MCF 10A (cell line): ENCODE measurements around the gene ALOXE3. TPM values are rescaled to one million over a fixed set of nuclear protein-coding genes. Genes with fewer than 3 reads are reported as not detected.
"Not testable (repeated sequence)": the region's sequence is repeated elsewhere in the genome, so short reads cannot be mapped to it uniquely, and the experiment has no call there.

Source experiments
- BruUV-seq: library from RNA; stranded (reverse); fragments of 400-500 nt; replicated peaks from 2 replicates; lab custom pipeline; 2021; lab: Mats Ljungman, UMichigan
- CTCF ChIA-PET: fragments of 300-600 bp; sonication (Branson Sonifier 250); formaldehyde crosslinking; extraction: SDS; loops from one replicate; lab custom pipeline; 2021; ENCODE audit warnings: antibody characterized with exemption, inconsistent platforms; lab: Yijun Ruan, JAX
- POLR2A ChIA-PET: fragments of 300-600, 350-650 bp; sonication (Branson Sonifier 250); formaldehyde crosslinking; extraction: SDS; loops from one replicate; lab custom pipeline; 2020; ENCODE audit warnings: antibody characterized with exemption, inconsistent platforms; lab: Yijun Ruan, JAX
- DNase-seq: peaks from one replicate; pipeline ENCODE4 v3.0.0-alpha.2; 2018; ENCODE audit not compliant: unreplicated experiment
- H3K27ac Mint-ChIP-seq: one replicate; pipeline ENCODE4 v1.8.0; 2022; ENCODE audit warnings: mild to moderate bottlenecking, low read depth, mixed read lengths; ENCODE audit not compliant: unreplicated experiment
- H3K27me3 Mint-ChIP-seq: one replicate; pipeline ENCODE4 v1.8.0; 2022; ENCODE audit warnings: mixed read lengths; ENCODE audit not compliant: insufficient read depth, unreplicated experiment
- H3K36me3 Mint-ChIP-seq: one replicate; pipeline ENCODE4 v1.8.0; 2022; ENCODE audit warnings: mild to moderate bottlenecking, moderate library complexity, mixed read lengths; ENCODE audit not compliant: insufficient read depth, unreplicated experiment
- H3K4me1 Mint-ChIP-seq: one replicate; pipeline ENCODE4 v1.8.0; 2022; ENCODE audit warnings: mixed read lengths; ENCODE audit not compliant: insufficient read depth, unreplicated experiment
- H3K4me3 Mint-ChIP-seq: one replicate; pipeline ENCODE4 v1.8.0; 2022; ENCODE audit warnings: mild to moderate bottlenecking, moderate library complexity, mixed read lengths; ENCODE audit not compliant: unreplicated experiment
- H3K9me3 Mint-ChIP-seq: one replicate; pipeline ENCODE4 v1.8.0; 2022; ENCODE audit warnings: mixed read lengths; ENCODE audit not compliant: unreplicated experiment
- intact Hi-C: fragments of 100-400 bp; cut with micrococcal nuclease; formaldehyde crosslinking; loops from 2 replicates; pipeline ENCODE4 v1.14.1; 2022
- total RNA-seq: library from RNA; stranded (reverse); gene quantifications from 2 replicates; pipeline ENCODE4 v1.2.3, GENCODE V29; 2022
- TF ChIP-seq, protein P1 (sequence below): fragments of 200-600 bp; IDR thresholded peaks from one replicate; pipeline ENCODE4 v1.8.0; 2022; ENCODE audit warnings: antibody characterized with exemption, mild to moderate bottlenecking; ENCODE audit not compliant: unreplicated experiment

Gene ALOXE3
- total RNA-seq, 1 experiment from 2014 or later: 13.1 TPM

GRCh38 chr17:8109661-8110455 is 8.5 kb downstream of the ALOXE3 start:
- no TSS peak for BruUV-seq
- no peak overlapping the region for H3K4me3 Mint-ChIP-seq
- POLR2A ChIA-PET: interaction anchor here (1.0 to 1.3 kb wide), 3 partner anchors 8 to 50 kb away, joined by 4 to 7 read pairs (median 4); no protein-coding TSS in a partner anchor
- peaks cover 22% of the 10 kb centered on the region for H3K4me1 Mint-ChIP-seq
- intact Hi-C loops: loop anchor here (1.0 kb wide), 2 partner anchors 16 to 30 kb away; no protein-coding TSS in a partner anchor
- no peaks in the 10 kb centered on the region for H3K27me3 Mint-ChIP-seq
- no peaks in the 10 kb centered on the region for H3K9me3 Mint-ChIP-seq
- CTCF ChIA-PET: interaction anchor here (0.5 to 14.2 kb wide), 18 partner anchors 9 to 647 kb away, joined by 3 to 233 read pairs (median 4); partner anchors contain the start of gene ALOX12B
- TF ChIP-seq, protein P1, sequence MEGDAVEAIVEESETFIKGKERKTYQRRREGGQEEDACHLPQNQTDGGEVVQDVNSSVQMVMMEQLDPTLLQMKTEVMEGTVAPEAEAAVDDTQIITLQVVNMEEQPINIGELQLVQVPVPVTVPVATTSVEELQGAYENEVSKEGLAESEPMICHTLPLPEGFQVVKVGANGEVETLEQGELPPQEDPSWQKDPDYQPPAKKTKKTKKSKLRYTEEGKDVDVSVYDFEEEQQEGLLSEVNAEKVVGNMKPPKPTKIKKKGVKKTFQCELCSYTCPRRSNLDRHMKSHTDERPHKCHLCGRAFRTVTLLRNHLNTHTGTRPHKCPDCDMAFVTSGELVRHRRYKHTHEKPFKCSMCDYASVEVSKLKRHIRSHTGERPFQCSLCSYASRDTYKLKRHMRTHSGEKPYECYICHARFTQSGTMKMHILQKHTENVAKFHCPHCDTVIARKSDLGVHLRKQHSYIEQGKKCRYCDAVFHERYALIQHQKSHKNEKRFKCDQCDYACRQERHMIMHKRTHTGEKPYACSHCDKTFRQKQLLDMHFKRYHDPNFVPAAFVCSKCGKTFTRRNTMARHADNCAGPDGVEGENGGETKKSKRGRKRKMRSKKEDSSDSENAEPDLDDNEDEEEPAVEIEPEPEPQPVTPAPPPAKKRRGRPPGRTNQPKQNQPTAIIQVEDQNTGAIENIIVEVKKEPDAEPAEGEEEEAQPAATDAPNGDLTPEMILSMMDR: peak; percentile 86
- no peaks in the 10 kb centered on the region for H3K36me3 Mint-ChIP-seq
- H3K27ac Mint-ChIP-seq: no peak overlapping the region
- peak; percentile 72 for DNase-seq

DNA sequence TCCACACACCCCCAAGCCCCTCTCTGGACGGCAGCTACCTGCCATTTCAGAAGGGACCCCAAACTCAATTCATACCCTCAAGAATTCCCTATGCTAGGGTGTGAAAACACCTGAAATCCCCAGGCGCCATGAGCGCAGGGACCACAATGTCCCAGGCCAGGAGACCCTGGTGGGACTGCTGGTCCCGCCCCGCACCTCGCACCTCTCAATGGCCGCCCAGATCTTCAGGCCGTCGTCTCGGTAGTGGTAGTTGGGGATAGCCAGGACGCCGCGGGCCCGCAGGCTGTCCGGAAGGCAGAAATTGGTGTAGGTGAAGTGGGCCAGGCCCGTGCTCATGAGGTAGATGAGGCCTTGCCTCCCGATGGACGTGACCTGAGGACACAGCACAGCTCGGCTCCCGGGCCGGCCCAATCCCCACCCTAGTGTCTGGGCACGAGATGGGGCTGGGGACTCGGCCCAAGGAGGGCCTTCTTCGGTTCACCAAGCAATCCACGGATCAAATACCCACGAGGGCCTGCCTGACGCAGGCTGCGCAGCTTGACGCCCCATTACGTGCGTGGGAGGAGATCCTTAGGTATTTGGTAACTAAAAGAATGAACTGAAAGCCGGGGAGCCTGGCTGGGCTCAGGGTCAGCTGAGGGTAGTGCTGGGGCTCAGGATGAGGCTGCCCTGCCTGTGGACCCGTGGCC is 9.2 kb downstream of the ALOXE3 start:
- Mint-ChIP-seq H3K4me3 (no peak overlapping the region), H3K36me3 (no peaks in the 10 kb centered on the region), H3K27ac (no peak overlapping the region), H3K4me1 (peaks cover 29% of the 10 kb centered on the region), H3K27me3 (no peaks in the 10 kb centered on the region), H3K9me3 (no peaks in the 10 kb centered on the region)
- BruUV-seq: no TSS peak
- POLR2A ChIA-PET: interaction anchor here (0.7 kb wide), 1 partner anchor 11 kb away, joined by 3 read pairs; no protein-coding TSS in a partner anchor
- CTCF ChIA-PET: interaction anchor here (0.5 to 14.2 kb wide), 9 partner anchors 9 to 282 kb away, joined by 3 to 233 read pairs (median 23); partner anchors contain the start of gene ALOX12B
- intact Hi-C loops: no loop called here
- DNase-seq: no peak
- TF ChIP-seq, protein P1: no peak

- ChIA-PET POLR2A (interaction anchor here (0.8 to 1.7 kb wide), 4 partner anchors 9 to 45 kb away, joined by 3 to 6 read pairs (median 4); no protein-coding TSS in a partner anchor), CTCF (interaction anchor here (1.5 to 14.2 kb wide), 4 partner anchors 12 to 194 kb away, joined by 3 to 233 read pairs (median 114); partner anchors contain the start of genes ALOX12B and ALOXE3)
- H3K4me3 Mint-ChIP-seq, H3K27me3 Mint-ChIP-seq, intact Hi-C loops, H3K36me3 Mint-ChIP-seq, BruUV-seq, H3K9me3 Mint-ChIP-seq, DNase-seq: not testable (repeated sequence)
- H3K4me1 Mint-ChIP-seq: peaks cover 42% of the 10 kb centered on the region
- peak overlapping the region; percentile 95 for H3K27ac Mint-ChIP-seq
Measured at GRCh38 chr17:8106980-8107379, 11.3 kb downstream of the ALOXE3 start.

DNA sequence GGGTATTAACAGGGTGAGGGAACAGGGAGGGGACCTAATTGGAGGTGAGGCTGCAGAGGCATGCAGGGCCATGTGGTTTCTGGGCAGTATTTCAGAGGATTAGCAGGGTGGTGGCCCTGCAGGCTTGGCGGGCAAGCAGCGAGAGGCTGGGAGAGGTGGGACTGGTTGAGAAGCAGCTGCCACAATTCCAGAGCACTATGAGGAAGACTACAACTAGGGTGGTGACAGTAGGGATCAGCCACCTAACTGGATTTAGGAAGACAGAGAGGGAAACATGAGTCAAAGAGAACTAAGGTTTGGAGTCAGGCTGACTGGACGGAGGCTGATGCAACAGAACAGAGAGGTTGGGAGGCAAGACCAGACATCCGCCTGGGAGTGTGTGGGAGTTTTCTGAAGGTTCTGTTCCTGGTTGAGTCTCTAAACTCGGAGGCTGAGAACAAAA is 12.3 kb downstream of the ALOXE3 start:
- ChIA-PET POLR2A (interaction anchor here (1.0 to 3.4 kb wide), 6 partner anchors 12 to 67 kb away, joined by 3 to 17 read pairs (median 7); no protein-coding TSS in a partner anchor), CTCF (interaction anchor here (1.0 to 14.2 kb wide), 7 partner anchors 10 to 49 kb away, joined by 3 to 233 read pairs (median 4); partner anchors contain the start of genes ALOX12B and ALOXE3)
- peaks cover 6% of the 10 kb centered on the region for H3K9me3 Mint-ChIP-seq
- peaks cover 42% of the 10 kb centered on the region for H3K4me1 Mint-ChIP-seq
- H3K27me3 Mint-ChIP-seq: no peaks in the 10 kb centered on the region
- no peaks in the 10 kb centered on the region for H3K36me3 Mint-ChIP-seq
- H3K27ac Mint-ChIP-seq: peak overlapping the region; percentile 95
- peak; percentile 86 for DNase-seq
- TF ChIP-seq, protein P1: no peak
- peak overlapping the region; percentile 28 for H3K4me3 Mint-ChIP-seq
- no TSS peak for BruUV-seq
- intact Hi-C loops: no loop called here
